ENCODE measurements around the gene PFKFB4.
"Not testable (repeated sequence)": the region's sequence is repeated elsewhere in the genome, so short reads cannot be mapped to it uniquely, and the experiment has no call there.

PFKFB4 gene

DNA sequence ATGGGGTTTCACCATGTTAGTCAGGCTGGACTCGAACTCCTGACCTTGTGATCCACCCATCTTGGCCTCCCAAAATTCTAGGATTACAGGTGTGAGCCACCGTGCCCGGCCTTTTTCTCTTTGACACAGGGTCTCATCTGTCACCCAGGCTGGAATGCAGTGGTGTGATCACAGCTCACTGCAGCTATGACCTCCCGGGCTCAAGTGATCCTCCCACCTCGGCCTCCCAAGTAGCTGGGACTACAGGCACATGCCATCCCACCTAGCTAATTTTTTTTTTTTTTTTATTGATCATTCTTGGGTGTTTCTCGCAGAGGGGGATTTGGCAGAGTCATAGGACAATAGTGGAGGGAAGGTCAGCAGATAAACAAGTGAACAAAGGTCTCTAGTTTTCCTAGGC is 73.8 kb downstream of the PFKFB4 start:
- DNase-seq: not testable (repeated sequence)

DNA sequence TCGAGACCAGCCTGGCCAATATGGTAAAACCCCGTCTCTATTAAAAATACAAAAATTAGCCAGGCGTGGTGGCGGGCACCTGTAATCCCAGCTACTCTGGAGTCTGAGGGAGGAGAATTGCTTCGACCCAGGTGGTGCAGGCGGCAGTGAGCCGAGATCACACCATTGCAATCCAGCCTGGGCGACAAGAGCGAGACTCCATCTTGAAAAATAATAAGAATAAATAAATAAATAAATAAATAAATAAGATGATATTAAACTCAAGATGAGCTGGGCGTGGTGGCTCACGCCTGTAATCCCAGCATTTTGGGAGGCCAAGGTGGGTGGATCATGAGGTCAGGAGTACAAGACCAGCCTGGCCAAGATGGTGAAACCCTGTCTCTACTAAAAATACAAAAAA is 75.7 kb downstream of the PFKFB4 start:
- DNase-seq: not testable (repeated sequence)

DNA sequence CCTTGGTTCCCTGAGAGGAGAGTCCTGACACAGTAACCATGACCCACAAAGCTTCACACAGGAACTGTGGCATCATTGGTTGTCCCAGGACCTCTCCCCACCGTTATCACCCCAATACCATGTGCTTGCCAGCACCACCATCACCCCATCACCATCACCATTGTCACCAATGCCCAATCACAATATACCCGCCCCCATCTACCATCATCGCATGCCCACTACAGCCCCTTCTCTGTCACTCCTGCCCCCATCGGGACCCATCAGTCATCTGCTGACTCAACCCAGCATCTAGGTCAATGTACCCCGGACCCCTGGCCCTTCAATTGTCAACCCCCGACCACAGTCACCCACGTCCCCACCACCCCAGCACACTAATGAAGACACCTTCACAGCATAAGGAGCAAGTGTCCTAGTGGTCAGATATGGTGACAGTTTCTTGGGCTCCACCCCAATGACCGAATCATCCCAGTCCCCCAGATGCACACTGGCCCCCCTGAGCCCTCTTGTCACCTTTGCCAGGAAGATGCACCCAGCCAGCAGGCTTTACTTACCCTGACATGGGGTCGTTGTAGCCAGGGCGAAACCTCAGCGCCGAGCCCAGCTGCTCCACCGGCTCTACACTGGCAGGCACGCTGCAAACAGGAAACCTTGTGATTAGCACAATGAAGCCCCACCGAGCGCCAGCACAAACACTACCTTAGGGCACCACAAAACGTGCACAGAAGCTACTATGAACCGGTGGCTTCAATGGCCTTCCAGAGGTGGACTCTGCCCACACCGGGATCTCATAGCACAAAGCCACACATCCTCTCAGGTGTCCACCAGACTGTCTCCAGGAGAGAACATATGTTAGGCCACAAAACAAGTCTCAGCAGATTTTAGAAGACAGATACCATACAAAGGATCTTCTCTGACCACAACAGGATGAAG is 77.7 kb downstream of the PFKFB4 start:
- no peak for DNase-seq

GRCh38 chr3:48477959-48478520 is 78.6 kb downstream of the PFKFB4 start:
- DNase-seq: no peak

DNA sequence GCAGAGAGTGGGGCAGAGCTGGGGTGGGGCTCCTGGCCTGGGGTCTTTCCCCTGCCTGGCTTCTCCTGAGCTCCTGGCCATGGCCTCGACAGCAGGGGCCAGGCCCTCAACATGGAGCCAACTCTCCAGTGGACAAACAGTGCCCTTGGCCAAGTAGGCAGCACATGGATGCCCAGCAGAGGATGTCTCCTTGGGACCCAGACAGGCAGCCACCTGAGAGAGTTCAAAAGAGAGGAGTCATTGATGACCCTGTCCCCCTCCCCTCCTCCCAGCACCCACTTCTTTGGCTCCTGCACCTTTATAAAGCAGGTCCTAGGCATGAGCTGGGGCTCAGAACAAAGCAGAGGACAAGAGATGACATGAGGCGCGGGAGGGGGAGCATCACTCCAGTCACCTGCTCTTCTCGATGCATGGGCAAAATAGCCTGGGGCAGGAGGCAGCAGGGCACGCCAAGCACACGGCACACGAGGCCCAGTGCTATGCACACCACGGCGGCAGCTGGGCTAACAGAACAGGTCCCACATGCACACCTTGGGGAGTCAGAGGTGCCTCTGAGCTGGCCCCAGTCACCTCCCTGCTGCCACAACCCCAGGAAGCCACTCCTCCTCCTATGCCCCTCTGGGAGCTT is 80.1 kb downstream of the PFKFB4 start:
- no peak for DNase-seq

DNA sequence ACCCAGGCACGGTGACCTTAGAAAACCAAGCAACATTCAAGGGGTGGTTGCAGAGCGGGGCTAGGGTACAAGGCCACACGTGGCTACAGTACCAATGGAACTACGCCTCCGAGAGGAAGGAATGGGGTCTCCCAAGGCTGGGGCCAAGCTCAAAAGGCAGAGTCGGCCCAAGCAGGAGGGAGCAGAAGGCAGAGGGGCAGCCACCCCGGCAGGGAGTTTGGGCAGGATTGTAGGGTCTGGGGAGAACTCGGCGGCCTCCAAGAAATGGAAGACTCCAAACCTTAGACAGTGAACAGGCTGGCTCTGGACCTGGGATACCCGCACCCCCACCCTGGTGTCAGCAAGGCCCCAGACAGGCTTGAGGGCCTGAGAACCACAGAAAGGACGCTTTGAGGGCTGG is 81.4 kb downstream of the PFKFB4 start:
- no peak for DNase-seq

- DNase-seq: no peak
These were observed 82.0 kb downstream of the PFKFB4 start for GRCh38 chr3:48474619-48475018.

DNA sequence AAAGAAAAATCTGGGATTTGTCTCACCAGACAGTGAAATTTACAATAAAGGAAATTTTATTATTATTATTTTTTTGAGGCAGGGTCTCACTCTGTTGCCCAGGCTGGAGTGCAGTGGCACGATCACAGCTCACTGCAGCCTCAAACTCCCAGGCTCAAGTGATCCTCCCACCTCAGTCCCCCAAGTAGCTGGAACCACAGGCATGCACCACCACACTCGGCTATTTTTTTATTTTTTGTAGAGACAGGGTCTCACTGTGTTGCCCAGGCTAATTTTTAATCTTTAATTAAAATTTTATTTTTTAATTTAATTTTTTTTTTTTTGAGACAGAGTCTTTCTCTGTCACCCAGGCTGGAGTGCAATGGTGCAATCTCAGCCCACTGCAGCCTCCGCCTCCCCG is 82.6 kb downstream of the PFKFB4 start:
- DNase-seq: not testable (repeated sequence)

DNA sequence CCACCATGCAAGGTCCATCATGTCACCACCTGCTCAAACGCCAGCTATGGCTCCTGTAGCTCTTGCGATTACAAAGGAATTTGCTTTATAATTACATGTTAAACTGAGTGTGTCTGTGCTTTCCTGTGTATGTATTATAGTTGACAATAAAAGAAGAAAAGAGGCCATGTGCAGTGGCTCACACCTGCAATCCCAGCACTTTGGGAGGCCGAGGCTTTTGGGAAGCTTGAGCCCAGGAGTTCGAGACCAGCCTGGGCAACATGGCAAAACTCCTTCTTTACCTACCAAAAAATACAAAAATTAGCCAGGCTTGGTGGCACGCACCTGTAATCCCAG is 83.0 kb downstream of the PFKFB4 start:
- no peak for DNase-seq

DNA sequence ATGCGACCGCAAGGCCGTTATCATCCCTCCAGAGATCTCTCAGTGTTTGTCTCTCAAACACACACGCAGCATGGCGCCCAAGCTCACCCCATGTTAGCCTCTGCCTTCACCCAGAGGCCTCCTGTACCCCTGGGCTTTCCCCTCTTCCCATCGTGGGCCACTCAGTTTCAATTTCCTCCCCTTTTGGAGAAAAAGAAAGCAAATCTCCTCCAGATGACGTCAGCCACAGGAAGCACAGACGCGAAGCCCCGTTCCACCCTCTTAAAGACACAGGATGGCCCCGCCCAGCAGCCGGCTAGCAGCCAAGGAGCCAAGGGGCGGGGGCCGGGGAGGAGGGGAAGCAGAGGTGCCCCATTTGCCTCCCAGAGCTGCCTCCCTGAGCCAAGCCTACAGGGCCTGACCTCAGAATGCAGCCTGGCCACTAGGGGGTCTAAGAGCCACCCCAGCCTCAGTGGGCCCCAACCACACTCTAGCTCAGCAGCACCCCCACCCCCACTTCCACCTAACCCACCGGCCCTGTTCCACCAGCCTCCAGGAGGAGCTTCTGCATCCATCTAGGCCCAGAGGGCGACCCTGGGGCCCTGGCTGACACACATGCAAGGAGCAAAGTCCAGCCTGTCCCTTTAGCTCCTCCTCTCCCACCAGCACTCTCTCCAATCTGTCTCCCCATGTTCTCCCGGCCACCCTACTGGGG is 83.5 kb downstream of the PFKFB4 start:
- DNase-seq: peak; percentile 92

DNA sequence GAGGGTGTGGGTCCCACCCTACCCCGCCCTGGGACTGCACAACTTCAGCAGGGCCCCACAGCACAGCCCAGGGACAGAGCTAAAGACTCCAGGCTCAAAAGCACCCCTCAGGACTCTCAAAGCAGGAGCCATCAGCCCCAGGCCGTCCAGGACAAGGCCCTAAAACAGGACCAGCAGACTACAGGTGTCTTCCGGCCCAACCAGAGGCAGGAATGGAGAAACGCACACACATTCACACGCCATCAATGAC is 84.0 kb downstream of the PFKFB4 start:
- DNase-seq: no peak

DNA sequence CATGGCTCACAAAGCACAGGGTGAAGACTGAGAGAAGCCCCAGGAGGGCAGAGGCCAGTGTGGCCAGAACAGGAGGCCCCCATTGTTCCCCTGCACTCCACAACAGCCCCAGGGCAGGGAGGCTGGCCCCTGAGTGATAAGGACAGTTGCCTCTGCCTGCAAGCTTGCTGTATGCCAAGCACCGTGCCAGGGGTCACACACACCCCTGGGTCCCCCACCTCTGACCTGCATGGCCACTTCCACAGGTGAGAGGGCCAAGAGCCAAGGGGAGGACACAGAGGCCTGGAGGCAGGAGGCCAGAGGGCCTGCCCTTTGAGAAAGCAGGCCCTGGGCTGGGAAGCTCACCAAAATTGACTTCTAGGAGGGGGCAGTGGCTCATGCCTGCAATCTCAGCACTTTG is 86.3 kb downstream of the PFKFB4 start:
- DNase-seq: no peak

DNA sequence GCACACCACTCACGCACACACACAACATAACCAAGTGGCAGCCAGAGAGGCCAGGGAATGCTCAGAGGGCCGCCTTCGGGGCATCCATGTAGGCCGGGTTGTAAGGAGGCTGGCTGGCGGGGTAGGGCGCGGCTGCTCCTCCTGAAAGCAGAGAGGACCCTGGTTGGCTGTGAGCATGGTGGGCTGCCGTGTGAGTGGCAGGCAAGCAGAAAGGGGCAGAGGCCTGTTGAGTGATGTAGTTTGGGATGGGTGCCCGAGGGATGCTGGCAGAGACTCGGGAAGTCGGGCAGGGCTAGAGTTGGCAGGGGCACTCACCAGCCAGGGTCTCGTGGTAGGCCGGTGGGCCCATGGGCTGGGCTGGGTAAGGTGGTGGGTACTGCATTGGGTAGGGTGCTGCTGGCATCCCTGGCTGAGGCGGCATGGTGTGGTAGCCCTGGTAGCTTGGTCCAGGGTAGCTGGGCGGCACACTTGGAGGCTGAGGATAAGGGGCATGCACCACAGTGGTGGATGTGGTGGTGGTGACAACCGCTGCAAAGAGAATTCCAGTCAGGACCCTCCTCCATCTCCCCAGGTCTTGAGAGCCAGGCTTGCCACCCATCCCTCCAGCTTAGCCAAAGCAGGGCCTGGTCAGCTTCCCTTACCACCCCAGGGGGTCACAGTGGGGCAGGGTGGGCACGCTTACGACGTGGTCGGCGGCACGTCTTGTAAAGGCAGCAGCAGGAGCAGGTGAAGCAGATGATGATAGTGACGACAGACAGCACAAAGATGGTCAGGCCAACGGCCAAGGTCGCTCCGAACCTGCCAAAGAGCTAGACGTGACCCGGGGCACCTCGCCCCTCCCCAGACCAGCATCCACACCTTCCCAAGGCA is 87.3 kb downstream of the PFKFB4 start:
- no peak for DNase-seq

GRCh38 chr3:48468329-48468731 is 88.3 kb downstream of the PFKFB4 start:
- DNase-seq: no peak

All from GDM1 (cell line).